Measurements from ENCODE around the gene OR4D2.

Gene OR4D2

GRCh38 chr17:58191241-58191896 is 24.6 kb downstream of the OR4D2 start:
- ChIA-PET CTCF (no interaction called here), POLR2A (ENCODE audit: low non-redundant PET) (interaction anchor here (0.7 kb wide), 1 partner anchor 187 kb away, joined by 3 read pairs; no protein-coding TSS in a partner anchor)
- DNase-seq (ENCODE audit: low spot score), result no peak
- no peak for TF ChIP-seq CTCF (conservative IDR thresholded peaks at IDR 0.05; ENCODE audit: low read depth)
- no peak overlapping the region for H3K27ac ChIP-seq

- TF ChIP-seq CTCF (conservative IDR thresholded peaks at IDR 0.05; ENCODE audit: low read depth), result no peak
- no peak within 1 kb of the TSS for H3K27ac ChIP-seq
- POLR2A ChIA-PET (ENCODE audit: low non-redundant PET), result no interaction called here
- CTCF ChIA-PET, result interaction anchor here (0.5 kb wide), 1 partner anchor 1561 kb away, joined by 3 read pairs; no protein-coding TSS in a partner anchor
- DNase-seq (ENCODE audit: low spot score), result no peak
These were observed 25.8 kb downstream of the OR4D2 start, which contains the start of gene EPX for GRCh38 chr17:58192612-58193011. TSS of gene EPX (plus strand) at chr17:58192726. CDS start at chr17:58192847, 121 bp downstream.

GRCh38 chr17:58193641-58194255 is 27.0 kb downstream of the OR4D2 start:
- no peak for TF ChIP-seq CTCF (conservative IDR thresholded peaks at IDR 0.05; ENCODE audit: low read depth)
- ChIA-PET POLR2A (ENCODE audit: low non-redundant PET) (no interaction called here), CTCF (interaction anchor here (0.6 kb wide), 1 partner anchor 269 kb away, joined by 3 read pairs; no protein-coding TSS in a partner anchor)
- DNase-seq (ENCODE audit: low spot score), result no peak
- H3K27ac ChIP-seq, result no peak overlapping the region

- no peak for TF ChIP-seq CTCF (conservative IDR thresholded peaks at IDR 0.05; ENCODE audit: low read depth)
- no peak for DNase-seq (ENCODE audit: low spot score)
- CTCF ChIA-PET, result interaction anchor here (0.7 kb wide), 1 partner anchor 144 kb away, joined by 3 read pairs; no protein-coding TSS in a partner anchor
- no peak overlapping the region for H3K27ac ChIP-seq
- POLR2A ChIA-PET (ENCODE audit: low non-redundant PET), result no interaction called here
These were observed 28.8 kb downstream of the OR4D2 start for GRCh38 chr17:58195518-58196123.

GRCh38 chr17:58196610-58197009 is 29.8 kb downstream of the OR4D2 start:
- TF ChIP-seq CTCF (conservative IDR thresholded peaks at IDR 0.05; ENCODE audit: low read depth), result no peak
- POLR2A ChIA-PET (ENCODE audit: low non-redundant PET), result no interaction called here
- DNase-seq (ENCODE audit: low spot score), result no peak
- H3K27ac ChIP-seq, result no peak overlapping the region
- CTCF ChIA-PET, result no interaction called here

DNA sequence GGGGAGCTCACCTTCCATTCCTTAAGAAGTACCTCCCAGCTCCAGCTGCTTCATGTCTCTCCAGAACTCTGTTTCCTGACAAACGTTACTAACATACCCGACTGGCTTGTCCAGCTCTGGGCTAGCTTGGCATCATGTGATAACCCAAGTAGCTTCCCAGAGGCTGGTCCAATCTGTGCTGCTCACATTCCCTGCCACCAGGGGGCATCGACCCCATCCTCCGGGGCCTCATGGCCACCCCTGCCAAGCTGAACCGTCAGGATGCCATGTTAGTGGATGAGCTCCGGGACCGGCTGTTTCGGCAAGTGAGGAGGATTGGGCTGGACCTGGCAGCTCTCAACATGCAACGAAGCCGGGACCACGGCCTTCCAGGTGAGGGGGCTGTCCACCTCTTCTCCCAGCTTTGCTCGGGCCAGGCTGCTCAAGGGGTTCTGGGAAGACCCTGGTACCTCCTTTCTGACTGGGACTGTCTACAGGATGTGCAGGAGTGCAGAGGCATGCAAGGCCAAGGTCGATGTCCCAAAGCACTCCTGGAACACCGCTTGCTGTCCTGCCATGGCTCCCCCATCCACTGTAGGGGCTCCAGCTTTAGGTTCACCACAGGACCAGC is 33.3 kb downstream of the OR4D2 start:
- no peak overlapping the region for H3K27ac ChIP-seq
- POLR2A ChIA-PET (ENCODE audit: low non-redundant PET), result no interaction called here
- CTCF ChIA-PET, result interaction anchor here (0.7 to 1.3 kb wide), 3 partner anchors 16 to 1039 kb away, joined by 3 to 4 read pairs (median 4); no protein-coding TSS in a partner anchor
- DNase-seq (ENCODE audit: low spot score), result peak; percentile 33
- no peak; the same call in 1 of the 2 replicates for TF ChIP-seq CTCF (conservative IDR thresholded peaks at IDR 0.05; ENCODE audit: low read depth)

Measured in RWPE1 (cell line).